ENCODE results near the gene LIN28B.

The LIN28B gene, protein sequence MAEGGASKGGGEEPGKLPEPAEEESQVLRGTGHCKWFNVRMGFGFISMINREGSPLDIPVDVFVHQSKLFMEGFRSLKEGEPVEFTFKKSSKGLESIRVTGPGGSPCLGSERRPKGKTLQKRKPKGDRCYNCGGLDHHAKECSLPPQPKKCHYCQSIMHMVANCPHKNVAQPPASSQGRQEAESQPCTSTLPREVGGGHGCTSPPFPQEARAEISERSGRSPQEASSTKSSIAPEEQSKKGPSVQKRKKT

DNA sequence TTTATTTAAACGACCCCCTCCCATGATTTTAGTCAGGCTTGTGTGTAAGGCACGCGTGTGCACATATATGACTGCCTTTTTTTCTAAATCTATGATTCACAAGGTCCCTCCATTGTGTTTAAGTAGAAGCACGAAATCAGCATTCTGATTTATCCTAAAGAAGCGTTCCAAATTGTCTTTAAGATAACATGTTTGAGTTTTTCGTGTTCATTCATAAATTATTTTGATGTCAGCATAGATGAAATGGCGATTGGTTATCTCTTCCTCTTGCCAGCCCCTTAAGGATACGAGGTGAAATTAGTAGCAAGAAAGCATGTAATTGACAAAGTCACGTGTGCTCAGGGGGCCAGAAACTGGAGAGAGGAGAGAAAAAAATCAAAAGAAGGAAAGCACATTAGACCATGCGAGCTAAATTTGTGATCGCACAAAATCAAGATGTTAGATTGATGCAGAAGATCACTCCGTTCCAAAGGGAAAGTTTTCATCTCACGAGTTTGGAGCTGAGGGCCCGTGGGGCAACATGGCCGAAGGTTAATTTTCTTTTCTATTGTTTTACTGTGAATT lies at the start of gene LIN28B:
LIN28B (plus strand) TSS at position 377 of the 564 bp plus-strand sequence; CDS start at position 521, 144 bp downstream.
- H3K4me3 ChIP-seq (ENCODE audit: control insufficient read depth, low read depth, low read length) = no peak within 1 kb of the TSS
- TF ChIP-seq, protein P1, sequence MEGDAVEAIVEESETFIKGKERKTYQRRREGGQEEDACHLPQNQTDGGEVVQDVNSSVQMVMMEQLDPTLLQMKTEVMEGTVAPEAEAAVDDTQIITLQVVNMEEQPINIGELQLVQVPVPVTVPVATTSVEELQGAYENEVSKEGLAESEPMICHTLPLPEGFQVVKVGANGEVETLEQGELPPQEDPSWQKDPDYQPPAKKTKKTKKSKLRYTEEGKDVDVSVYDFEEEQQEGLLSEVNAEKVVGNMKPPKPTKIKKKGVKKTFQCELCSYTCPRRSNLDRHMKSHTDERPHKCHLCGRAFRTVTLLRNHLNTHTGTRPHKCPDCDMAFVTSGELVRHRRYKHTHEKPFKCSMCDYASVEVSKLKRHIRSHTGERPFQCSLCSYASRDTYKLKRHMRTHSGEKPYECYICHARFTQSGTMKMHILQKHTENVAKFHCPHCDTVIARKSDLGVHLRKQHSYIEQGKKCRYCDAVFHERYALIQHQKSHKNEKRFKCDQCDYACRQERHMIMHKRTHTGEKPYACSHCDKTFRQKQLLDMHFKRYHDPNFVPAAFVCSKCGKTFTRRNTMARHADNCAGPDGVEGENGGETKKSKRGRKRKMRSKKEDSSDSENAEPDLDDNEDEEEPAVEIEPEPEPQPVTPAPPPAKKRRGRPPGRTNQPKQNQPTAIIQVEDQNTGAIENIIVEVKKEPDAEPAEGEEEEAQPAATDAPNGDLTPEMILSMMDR (IDR thresholded peaks at IDR 0.05; ENCODE audit: control insufficient read depth, insufficient read depth, low read depth, low read length, missing control alignments) = no peak
- DNase-seq (ENCODE audit: low read depth) = no peak

GRCh38 chr6:104908031-104908887 lies 48.6 kb upstream of the LIN28B start:
- no peak overlapping the region for H3K4me3 ChIP-seq (ENCODE audit: control insufficient read depth, low read depth, low read length)
- TF ChIP-seq, protein P1 (IDR thresholded peaks at IDR 0.05; ENCODE audit: control insufficient read depth, insufficient read depth, low read depth, low read length, missing control alignments) = no peak
- DNase-seq (ENCODE audit: low read depth) = no peak

GRCh38 chr6:104908888-104909525 lies 47.9 kb upstream of the LIN28B start:
- H3K4me3 ChIP-seq (ENCODE audit: control insufficient read depth, low read depth, low read length) = no peak overlapping the region
- TF ChIP-seq, protein P1 (IDR thresholded peaks at IDR 0.05; ENCODE audit: control insufficient read depth, insufficient read depth, low read depth, low read length, missing control alignments) = no peak
- no peak for DNase-seq (ENCODE audit: low read depth)

- no peak overlapping the region for H3K4me3 ChIP-seq (ENCODE audit: control insufficient read depth, low read depth, low read length)
- no peak for DNase-seq (ENCODE audit: low read depth)
- TF ChIP-seq, protein P1 (IDR thresholded peaks at IDR 0.05; ENCODE audit: control insufficient read depth, insufficient read depth, low read depth, low read length, missing control alignments) = no peak
These were observed 35.0 kb upstream of the LIN28B start for GRCh38 chr6:104921896-104922295.

DNA sequence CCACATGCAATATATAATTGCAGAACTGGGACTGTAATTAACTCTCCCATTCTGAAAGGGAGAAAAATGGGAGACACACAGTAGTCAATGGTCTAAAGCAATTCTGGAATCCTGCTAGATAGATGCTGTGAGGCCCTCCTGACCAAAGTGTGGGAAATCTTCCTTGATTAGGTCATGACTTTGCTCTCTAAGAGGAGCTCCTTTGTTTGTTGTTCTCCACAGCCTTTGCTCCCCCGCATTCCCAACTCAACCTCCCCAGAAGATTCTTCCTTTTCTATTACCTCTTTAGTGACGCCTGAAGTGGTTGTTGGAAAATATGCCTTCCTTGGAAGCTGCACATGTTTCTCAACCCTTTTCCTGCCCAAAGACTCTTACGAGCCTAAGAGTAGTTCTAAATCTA lies 28.8 kb upstream of the LIN28B start:
- TF ChIP-seq, protein P1 (IDR thresholded peaks at IDR 0.05; ENCODE audit: control insufficient read depth, insufficient read depth, low read depth, low read length, missing control alignments) = no peak
- H3K4me3 ChIP-seq (ENCODE audit: control insufficient read depth, low read depth, low read length) = no peak overlapping the region
- no peak for DNase-seq (ENCODE audit: low read depth)

GRCh38 chr6:104929353-104929752 lies 27.6 kb upstream of the LIN28B start:
- DNase-seq (ENCODE audit: low read depth) = no peak
- no peak overlapping the region for H3K4me3 ChIP-seq (ENCODE audit: control insufficient read depth, low read depth, low read length)
- TF ChIP-seq, protein P1 (IDR thresholded peaks at IDR 0.05; ENCODE audit: control insufficient read depth, insufficient read depth, low read depth, low read length, missing control alignments) = no peak
